ENCODE data around the gene OVOL2. TPM values are rescaled to one million over a fixed set of nuclear protein-coding genes. Genes with fewer than 3 reads are reported as not detected.
"Not testable (repeated sequence)": the region's sequence is repeated elsewhere in the genome, so short reads cannot be mapped to it uniquely, and the experiment has no call there.

Gene OVOL2
- total RNA-seq, 1 donor from 2014 or later = 3.1 TPM

DNA sequence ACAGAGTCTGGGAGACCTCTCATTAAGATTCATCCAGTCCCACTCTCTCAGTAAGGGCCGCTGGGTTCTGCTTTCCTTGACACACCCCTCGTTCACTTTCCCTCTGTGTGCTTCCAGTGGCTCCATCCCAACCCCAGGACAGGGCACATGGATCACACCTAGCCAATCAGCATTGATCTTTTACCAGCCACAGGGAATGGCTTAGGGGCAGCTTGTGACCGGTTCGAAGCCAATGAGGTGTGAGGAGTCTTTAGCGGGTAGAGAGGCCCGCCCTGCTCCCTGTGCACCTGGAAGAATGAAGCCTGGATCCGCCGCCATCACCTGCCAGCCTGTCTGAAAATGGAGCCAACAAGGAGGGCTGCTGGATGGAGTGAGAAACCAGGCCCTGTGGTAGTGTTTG, 35.2 kb upstream of the OVOL2 start:
- no peak for DNase-seq (ENCODE audit: low read depth)
- Histone ChIP-seq H3K36me3 (ENCODE audit: control insufficient read depth, insufficient read depth, low read length) (no peaks in the 10 kb centered on the region), H3K27me3 (ENCODE audit: control insufficient read depth, insufficient read depth, low read length) (peaks cover 2% of the 10 kb centered on the region), H3K4me3 (ENCODE audit: low read depth, low read length) (no peak overlapping the region)
- TF ChIP-seq, protein P1, sequence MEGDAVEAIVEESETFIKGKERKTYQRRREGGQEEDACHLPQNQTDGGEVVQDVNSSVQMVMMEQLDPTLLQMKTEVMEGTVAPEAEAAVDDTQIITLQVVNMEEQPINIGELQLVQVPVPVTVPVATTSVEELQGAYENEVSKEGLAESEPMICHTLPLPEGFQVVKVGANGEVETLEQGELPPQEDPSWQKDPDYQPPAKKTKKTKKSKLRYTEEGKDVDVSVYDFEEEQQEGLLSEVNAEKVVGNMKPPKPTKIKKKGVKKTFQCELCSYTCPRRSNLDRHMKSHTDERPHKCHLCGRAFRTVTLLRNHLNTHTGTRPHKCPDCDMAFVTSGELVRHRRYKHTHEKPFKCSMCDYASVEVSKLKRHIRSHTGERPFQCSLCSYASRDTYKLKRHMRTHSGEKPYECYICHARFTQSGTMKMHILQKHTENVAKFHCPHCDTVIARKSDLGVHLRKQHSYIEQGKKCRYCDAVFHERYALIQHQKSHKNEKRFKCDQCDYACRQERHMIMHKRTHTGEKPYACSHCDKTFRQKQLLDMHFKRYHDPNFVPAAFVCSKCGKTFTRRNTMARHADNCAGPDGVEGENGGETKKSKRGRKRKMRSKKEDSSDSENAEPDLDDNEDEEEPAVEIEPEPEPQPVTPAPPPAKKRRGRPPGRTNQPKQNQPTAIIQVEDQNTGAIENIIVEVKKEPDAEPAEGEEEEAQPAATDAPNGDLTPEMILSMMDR (IDR thresholded peaks at IDR 0.05; ENCODE audit: insufficient read depth, low read length, poor library complexity, severe bottlenecking) = no peak

DNA sequence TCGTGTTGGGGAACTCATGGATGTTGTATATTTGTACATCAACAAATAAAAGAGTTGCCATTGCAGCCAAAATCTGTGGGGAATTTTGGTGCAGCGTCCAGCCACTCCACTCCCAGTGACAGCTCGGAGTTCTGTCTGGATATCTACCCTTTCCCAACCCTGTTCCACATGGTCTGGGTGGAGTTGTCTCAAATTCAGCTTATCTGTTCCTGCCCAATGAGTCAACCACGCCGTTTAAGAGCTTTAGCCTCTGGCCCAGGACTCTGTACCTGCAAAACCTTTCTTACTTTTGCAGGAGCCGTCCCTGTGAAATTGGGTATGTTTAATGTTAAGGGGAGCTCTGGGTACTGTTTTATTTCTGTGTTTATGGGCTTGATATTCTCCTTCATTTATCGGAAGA, 33.9 kb upstream of the OVOL2 start:
- Histone ChIP-seq H3K4me3 (ENCODE audit: low read depth, low read length) (no peak overlapping the region), H3K36me3 (ENCODE audit: control insufficient read depth, insufficient read depth, low read length) (no peaks in the 10 kb centered on the region), H3K27me3 (ENCODE audit: control insufficient read depth, insufficient read depth, low read length) (peaks cover 2% of the 10 kb centered on the region)
- TF ChIP-seq, protein P1 (IDR thresholded peaks at IDR 0.05; ENCODE audit: insufficient read depth, low read length, poor library complexity, severe bottlenecking) = no peak
- DNase-seq (ENCODE audit: low read depth) = no peak

DNA sequence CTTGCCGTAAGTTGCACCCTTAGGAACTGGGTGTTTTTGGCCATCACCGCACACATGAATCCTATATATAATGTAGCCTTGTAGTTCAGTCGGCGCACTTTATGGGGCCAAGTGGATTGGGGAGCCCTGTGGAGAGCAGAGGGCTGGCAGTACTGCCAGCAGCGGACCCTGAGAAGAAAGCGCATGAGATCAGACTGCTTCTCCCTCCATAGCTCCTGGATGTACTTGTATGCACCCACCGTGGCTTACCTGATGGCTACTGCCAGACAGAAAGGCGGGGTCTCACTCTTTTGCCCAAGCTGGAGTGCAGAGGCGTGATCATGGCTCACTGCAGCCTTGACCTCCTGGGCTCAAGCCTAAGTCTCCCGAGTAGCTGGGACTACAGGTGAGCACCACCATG, 32.8 kb upstream of the OVOL2 start:
- H3K36me3 ChIP-seq (ENCODE audit: control insufficient read depth, insufficient read depth, low read length) = no peaks in the 10 kb centered on the region
- no peak for DNase-seq (ENCODE audit: low read depth)
- peaks cover 2% of the 10 kb centered on the region for H3K27me3 ChIP-seq (ENCODE audit: control insufficient read depth, insufficient read depth, low read length)
- TF ChIP-seq, protein P1 (IDR thresholded peaks at IDR 0.05; ENCODE audit: insufficient read depth, low read length, poor library complexity, severe bottlenecking) = no peak
- no peak overlapping the region for H3K4me3 ChIP-seq (ENCODE audit: low read depth, low read length)

DNA sequence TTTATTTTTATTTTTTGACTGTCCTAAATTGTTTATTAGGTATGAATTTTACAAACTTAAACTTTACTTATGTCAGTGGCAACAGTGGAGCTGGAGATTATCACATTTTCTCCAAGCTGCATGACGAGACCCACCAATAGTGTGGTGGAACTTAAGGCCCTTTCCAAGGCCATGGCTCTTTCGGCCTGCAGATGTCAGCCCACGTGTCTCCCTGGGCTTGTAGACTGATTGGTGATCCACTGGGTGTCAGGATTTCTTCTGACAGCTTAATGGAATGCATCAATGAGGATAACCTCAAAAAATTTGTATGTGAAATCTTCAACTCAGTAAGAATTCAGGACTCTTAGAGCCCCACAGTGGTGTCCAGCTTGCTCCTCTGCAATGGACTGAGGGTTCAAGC, 32.3 kb upstream of the OVOL2 start:
- DNase-seq (ENCODE audit: low read depth) = no peak
- TF ChIP-seq, protein P1 (IDR thresholded peaks at IDR 0.05; ENCODE audit: insufficient read depth, low read length, poor library complexity, severe bottlenecking) = no peak
- Histone ChIP-seq H3K36me3 (ENCODE audit: control insufficient read depth, insufficient read depth, low read length) (no peaks in the 10 kb centered on the region), H3K27me3 (ENCODE audit: control insufficient read depth, insufficient read depth, low read length) (peaks cover 2% of the 10 kb centered on the region), H3K4me3 (ENCODE audit: low read depth, low read length) (no peak overlapping the region)

DNA sequence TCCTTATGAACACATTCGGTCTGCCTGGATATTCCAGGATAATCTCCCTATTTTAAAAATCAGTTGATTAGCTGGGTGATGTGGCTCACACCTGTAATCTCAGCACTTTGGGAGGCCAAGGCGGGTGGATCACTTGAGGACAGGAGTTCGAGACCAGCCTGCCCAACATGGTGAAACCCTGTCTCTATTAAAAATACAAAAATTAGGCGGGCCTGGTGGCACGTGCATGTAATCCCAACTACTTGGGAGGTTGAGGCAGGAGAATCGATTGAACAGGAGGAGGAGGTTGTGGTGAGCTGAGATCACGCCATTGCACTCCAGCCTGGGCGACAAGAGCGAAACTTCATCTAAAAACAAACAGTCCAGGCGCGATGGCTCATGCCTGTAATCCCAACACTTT, 31.1 kb upstream of the OVOL2 start:
- H3K4me3 ChIP-seq (ENCODE audit: low read depth, low read length); DNase-seq (ENCODE audit: low read depth); H3K36me3 ChIP-seq (ENCODE audit: control insufficient read depth, insufficient read depth, low read length); H3K27me3 ChIP-seq (ENCODE audit: control insufficient read depth, insufficient read depth, low read length): not testable (repeated sequence)

DNA sequence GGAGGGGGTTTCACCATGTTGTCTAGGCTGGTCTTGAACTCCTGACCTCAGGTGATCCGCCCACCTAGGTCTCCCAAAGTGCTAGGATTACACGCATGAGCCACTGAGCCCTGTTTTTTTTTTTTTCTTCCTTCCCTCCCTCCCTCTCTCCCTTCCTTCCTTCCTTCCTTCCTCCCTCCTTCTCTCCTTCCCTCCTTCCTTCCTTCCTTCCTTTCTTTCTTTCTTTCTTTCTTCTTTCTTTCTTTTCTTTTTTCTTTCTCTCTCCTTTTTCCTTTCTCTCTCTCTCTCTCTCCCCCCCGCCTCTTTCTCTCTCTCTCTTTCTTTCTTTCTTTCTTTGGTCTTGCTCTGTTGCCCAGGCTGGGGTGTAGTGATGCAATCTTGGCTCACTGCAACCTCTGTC, 30.6 kb upstream of the OVOL2 start:
- H3K4me3 ChIP-seq (ENCODE audit: low read depth, low read length); H3K27me3 ChIP-seq (ENCODE audit: control insufficient read depth, insufficient read depth, low read length); H3K36me3 ChIP-seq (ENCODE audit: control insufficient read depth, insufficient read depth, low read length); DNase-seq (ENCODE audit: low read depth): not testable (repeated sequence)

DNA sequence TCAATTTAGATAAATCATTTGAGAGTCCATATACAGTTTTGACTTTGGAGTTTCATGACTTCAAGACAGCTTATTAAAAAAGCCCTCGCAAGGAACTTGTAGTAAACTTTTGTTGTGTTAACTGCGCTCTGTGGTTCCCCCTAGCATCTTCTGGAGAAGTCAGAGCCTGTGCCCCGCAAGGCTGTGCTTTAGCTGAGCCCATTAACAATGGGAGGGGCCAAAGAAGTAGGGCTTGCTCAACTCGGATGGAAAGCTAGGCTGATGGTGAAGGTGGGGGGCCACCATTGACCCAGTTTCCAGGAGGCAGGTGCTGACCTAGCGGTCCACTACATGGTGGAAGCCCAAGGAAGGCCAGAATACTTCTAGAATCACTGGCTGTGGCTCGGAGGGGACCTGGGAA, 29.3 kb upstream of the OVOL2 start:
- no peak for DNase-seq (ENCODE audit: low read depth)
- TF ChIP-seq, protein P1 (IDR thresholded peaks at IDR 0.05; ENCODE audit: insufficient read depth, low read length, poor library complexity, severe bottlenecking) = no peak
- no peaks in the 10 kb centered on the region for H3K36me3 ChIP-seq (ENCODE audit: control insufficient read depth, insufficient read depth, low read length)
- peaks cover 2% of the 10 kb centered on the region for H3K27me3 ChIP-seq (ENCODE audit: control insufficient read depth, insufficient read depth, low read length)
- no peak overlapping the region for H3K4me3 ChIP-seq (ENCODE audit: low read depth, low read length)

DNA sequence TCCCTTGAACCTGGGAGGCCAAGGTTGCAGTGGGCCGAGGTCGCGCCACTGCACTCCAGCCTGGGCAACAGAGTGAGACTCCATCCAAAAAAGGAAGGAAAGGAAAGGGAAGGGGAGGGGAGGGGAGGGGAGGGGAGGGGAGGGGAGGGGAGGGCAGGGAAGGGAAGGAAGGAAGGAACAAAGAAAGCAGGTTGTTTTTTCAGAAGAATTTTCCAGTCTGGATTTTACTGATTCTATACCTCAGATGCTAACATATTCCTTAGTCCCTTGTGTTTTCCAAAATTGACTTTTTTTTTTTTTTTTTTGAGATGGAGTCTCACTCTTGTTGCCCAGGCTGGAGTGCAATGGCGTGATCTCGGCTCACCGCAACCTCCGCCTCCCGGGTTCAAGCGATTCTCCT, 23.1 kb upstream of the OVOL2 start:
- H3K4me3 ChIP-seq (ENCODE audit: low read depth, low read length); H3K27me3 ChIP-seq (ENCODE audit: control insufficient read depth, insufficient read depth, low read length); H3K36me3 ChIP-seq (ENCODE audit: control insufficient read depth, insufficient read depth, low read length); DNase-seq (ENCODE audit: low read depth): not testable (repeated sequence)
